Activated T-cell treated with anti-CD3 and anti-CD28 coated beads, Interleukin-2, amount 50 U/mL, for 48 hours (primary cell): Measurements from ENCODE around the gene SPAG6.
"Not testable (repeated sequence)": the region's sequence is repeated elsewhere in the genome, so short reads cannot be mapped to it uniquely, and the experiment has no call there.

ENCODE experiments used
- DNase-seq, 2 experiments: peaks; one replicate each; pipeline ENCODE4 v3.0.0-alpha.2; 2020

The SPAG6 gene

DNA sequence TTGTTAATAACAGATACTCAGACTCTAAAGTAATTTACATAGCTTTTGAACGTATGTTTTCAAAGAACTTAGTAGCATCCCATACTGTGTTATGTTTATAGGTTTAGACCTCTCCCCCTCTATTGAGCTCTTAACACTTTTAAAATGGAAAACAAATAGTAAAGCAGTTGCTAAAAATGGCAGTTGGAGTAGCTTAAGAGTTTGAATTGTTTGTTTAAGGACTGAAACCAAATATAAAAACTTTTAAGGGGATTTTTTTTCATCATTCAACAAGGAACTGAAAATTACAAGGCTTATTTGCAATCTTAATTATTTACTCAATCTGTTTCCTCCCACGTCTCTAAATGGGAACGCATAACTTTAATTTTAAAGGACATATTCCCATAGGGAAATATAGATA, 1.6 kb upstream of the SPAG6 start:
- no peak for DNase-seq

DNA sequence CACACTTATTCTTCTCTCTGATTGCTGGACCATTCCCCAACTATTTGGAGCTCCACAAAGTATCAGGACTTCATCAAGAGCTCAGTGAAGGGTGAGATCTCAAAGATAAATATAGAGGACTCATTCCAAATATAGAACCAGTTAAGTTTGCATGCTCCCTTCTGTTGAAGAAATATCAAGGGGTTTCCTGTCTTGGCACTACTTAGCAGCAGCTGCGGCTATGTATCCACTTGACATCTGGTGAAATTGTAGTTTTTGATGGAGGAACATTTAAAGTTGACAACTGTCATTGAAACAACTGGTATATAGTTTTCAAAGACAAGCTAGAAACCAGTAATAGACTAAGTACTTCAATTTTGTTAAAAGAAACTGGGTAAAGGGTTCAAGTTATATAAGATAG, 1.0 kb upstream of the SPAG6 start:
- no peak for DNase-seq

DNA sequence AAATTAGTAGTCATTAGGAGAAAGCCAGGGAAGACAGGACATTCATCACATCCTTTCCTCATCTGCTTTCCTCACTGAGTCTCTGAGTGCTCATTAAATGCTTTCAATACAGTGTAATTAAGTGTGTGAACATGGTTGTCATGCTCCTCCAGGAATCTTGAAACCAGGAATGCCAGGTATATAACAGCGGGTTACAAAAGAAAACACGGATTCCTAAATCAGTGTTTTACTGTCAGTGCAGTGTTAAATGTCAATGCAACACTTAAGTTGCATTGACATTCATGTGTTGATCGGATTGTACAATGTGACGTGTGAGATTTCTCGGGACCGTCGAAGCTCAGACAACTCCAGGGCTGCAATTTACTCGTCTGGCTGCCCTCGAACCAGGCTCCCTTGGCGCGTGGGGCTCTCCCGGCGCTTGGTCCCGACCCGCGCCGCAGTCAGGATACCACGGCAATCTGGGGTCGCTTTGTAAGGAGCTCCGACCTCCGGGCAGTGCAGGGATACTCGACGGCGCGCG, 455 bp upstream of the SPAG6 start:
- no peak for DNase-seq

DNA sequence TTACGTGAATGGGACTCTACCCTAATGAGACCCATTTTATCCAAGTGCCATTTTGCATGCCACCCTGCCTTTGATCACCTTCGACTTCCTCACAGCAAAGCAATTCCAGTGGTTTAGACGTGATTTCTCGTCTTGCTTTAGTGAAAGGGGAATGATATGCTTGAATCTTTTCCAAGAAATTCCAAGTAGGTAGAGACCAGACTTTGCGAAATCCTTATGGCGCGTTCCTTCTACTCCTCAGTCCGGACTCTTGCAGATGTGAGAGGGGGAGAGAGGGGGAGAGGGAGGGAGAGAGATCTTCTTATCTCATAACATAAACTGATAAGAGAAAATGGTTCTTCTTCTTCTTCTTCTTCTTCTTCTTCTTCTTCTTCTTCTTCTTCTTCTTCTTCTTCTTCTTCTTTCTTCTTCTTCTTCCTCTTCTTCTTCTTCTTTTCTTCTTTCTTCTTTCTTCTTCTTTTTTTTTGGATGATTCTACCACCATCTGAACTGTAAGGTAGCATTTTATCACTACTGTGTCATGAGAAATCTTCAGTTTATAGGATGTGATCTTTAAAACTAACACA, 883 bp downstream of the SPAG6 start:
- no peak for DNase-seq

DNA sequence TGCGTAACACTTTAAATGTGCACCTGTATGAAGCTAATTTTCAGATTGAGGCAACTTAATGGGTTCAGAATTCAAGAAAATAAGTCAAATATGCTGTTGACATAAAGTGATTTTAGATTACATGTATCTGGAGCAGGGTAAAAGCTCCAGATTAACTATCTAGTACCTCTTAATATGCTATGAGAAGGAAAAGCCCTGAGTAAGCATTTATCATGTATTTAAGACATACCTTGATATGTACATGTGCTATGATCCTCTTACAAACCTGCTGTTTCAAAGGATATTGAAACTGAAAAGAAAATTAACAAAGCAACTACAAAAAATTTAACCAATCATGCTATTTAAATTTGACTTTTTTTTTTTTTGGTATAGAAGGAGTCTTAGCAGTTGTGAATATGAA, 4.5 kb downstream of the SPAG6 start:
- no peak for DNase-seq

DNA sequence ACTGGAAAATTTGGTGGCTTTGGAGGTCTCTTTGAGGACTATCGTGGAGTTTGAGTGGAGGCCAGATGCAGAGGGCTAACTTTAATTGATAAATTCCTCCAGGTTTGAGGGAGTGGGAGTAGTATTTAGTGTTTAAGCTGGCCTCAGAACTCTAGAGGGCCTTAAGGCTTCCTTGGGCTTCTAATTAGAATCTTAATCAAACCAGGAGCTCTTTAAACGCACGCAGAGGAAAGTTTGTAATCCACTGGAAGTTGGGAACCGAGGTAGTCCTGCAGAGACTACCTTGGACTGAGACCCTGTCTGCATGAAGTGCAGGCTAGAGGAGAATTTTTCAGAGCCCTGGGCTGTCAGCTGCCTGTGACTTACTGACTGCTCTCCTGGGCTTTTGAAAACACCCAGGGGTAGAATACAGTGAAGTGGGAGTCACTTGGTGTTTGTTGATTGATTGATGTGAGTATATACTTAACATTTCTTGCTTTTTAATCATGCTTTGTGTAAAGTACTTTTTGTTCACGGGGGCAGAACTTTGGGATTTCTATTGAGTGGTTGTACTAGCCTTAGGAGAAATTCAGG, 5.9 kb downstream of the SPAG6 start:
- DNase-seq = no peak

DNA sequence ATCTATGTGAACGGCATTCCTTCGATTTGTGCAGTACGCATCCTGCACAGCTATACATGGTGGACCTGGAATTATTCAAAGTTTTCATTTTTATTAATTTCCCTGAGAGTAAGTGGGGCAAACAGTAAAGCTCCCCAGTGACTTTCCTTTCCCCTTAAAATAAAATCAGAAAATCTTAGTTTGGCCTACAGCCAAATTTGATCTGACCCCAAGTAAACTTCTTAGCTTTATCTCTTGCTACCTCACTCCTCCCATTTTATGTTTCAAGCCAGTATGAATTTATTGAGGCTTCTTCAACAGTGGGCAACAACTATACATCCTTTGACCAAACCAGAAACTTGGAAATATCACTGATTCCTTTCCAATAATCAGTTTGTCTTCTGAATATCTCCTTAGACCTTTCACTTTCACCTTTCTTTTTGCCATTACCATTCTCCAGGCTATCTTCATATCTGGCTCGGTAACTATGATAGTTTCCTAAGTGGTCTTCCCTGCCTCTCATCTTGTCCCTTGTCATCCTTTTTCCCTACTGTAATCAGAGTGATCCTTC, 11.1 kb downstream of the SPAG6 start:
- DNase-seq = no peak

DNA sequence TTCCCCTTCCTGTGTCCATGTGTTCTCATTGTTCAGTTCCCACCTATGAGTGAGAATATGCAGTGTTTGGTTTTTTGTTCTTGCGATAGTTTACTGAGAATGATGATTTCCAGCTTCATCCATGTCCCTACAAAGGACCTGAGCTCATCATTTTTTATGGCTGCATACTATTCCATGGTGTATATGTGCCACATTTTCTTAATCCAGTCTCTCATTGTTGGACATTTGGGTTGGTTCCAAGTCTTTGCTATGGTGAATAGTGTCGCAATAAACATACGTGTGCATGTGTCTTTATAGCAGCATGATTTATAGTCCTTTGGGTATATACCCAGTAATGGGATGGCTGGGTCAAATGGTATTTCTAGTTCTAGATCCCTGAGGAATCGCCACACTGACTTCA, 12.5 kb downstream of the SPAG6 start:
- not testable (repeated sequence) for DNase-seq

DNA sequence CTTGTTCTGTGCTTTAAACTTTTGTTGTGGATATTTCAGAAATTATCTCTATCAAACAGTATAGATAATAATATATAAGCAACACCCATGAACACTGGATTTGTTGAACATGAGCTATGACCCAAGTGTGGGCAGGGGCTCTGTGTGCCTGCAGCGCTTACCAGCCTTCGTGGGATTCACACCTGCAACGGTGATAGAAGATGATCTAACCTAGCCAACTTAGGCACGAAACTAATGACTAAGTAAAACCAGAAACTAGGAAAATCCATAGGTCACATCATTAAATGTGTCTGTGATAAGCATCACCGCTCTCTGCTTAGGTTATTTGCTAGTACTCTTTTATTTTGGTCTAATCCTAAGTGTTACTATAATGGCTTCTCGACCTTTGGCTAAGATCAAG, 18.0 kb downstream of the SPAG6 start:
- peak in 1 of 2 experiments; percentile 36 for DNase-seq

DNA sequence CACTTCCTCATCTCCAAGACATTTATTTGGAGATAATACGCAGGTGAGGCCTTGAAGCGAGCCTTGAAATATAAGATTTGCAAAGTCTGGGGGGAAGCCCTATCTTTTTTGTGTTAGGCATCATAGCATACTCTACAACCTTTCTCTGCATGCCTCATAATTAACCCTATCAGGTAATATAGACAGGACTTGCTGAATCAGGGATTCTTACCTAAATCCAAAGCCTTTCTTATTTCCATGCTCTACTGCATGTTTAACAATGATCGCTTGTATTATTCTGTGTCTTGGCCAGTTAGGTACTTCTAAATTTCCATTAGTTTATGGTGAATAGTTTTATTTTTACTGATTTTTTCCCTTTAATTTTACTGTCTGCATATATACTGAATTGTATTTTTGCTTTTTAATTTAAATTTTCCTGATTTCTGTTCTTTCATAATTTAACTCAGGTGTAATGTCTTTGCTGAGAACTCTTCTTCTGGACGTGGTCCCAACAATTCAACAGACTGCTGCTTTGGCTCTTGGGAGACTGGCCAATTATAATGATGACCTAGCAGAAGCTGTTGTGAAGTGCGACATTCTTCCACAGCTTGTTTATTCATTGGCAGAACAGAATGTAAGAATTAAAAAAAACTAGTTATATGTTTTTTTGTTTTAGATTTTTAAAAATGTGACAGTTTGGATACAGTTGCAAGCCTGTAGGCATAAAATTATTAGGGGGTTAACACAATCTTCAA, 19.3 kb downstream of the SPAG6 start:
- no peak for DNase-seq

DNA sequence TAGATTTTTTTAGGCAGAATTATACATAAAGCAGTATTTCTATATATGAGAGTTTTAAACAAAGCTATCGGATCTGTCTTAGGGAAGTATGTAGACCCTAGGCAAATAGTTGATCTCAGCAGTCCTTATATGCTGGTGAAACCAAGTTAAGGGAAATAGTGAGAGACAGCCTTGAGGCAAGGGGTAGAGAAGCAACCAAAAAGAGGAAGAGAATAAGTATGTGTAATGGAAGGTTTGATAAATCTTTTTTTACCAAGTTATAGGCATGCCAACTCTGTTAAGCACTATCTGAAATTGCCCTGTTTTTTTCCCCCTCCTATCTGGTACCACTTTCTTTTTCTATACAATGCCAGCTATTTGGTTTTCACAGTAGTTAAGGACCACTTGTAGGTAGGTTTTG, 19.9 kb downstream of the SPAG6 start:
- DNase-seq = no peak

DNA sequence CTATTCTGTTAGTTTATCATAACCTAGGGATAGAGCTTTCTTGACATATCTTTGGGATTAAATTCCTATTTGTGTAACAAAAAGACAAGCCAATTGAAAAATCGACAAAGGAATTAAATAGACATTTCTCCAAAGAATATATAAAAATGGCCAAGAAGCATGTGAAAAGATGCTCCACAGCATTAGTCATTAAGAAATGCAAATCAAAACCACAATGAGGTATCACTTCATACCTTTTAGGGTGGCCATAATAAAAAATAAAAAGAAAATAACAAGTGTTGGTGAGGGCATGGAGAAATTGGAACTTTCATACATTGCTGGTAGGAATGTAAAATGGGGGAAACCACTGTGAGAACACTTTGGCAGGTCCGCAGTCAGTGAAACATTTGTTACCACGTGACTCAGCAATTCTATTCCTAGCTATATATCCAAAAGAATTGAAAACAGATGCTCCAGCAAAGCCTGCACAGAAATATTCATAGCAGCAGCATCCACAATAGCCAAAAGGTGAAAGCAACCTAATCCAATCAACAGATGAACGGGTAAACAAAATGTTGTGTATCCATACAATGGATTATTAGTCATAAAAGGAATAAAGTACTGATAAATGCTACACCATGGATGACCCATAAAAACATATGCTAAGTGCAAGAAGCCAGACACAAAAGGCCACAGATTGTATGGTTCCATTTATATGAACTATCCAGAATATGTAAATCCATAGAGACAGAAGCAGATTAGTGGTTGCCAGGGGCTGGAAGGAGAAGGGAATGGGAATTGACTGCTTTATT, 20.5 kb downstream of the SPAG6 start:
- DNase-seq = no peak

DNA sequence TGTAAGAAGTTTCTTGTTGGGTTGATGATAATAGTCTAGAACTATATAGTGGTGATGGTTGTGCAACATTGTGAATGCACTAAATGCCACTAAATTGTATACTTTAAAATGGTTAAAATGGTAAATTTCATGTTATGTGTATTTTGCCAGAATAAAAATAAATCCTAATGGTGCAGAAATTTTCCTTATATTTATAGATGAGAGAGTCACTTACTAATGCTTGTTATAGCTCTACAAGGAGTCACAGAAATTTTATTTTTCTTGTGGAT, 21.1 kb downstream of the SPAG6 start:
- DNase-seq = no peak

DNA sequence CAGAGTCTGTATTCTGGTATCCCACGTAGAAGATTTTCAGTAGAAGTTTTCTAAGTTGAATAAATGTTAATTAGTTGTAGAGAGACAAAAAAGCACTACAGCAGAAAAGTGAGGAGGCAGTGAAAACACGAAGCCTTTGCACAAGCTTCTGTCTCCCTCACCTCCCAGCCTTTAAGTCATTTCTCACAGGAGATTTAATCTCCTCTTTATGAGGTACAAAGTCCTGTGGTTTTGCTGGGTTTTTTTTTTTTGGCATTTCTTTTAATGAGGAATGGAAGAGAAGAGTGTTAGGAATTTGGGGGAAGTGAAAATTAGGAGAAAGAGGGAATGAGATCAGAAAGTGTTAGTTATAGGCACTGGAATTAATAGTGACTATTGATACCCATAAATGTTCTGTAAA, 21.5 kb downstream of the SPAG6 start:
- DNase-seq = no peak

DNA sequence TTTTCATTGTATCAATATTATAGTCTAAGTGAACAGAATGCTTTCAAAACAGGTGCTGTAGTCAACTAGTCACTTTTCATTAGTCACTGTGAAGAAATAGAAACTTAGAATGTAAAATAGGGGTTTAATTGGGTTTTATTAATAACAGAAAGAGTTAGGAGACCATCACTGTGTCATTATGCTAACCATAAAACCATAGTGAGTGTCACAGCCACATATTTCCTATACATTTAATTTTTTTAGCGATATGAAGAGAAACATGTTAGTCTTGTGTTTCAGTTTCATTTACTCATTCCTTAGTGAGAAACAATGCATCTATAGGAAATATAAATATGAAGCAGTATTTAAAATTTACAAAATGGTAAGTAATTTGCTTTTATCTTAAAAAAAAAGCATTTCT, 22.2 kb downstream of the SPAG6 start:
- no peak for DNase-seq

DNA sequence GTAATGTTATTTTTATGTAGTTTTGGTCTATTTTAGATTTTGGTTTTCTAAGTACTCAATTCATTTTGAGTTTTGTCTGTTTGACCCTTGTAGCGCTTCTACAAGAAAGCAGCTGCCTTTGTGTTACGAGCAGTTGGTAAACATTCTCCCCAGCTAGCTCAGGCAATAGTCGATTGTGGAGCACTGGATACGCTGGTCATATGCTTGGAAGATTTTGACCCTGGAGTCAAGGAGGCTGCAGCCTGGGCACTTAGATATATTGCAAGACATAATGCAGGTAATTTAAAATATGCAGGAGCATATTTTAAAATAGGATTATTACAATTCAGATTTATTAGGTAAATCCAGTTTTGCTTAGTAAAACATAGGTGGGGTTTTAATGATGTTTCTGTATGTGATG, 23.1 kb downstream of the SPAG6 start:
- no peak for DNase-seq

DNA sequence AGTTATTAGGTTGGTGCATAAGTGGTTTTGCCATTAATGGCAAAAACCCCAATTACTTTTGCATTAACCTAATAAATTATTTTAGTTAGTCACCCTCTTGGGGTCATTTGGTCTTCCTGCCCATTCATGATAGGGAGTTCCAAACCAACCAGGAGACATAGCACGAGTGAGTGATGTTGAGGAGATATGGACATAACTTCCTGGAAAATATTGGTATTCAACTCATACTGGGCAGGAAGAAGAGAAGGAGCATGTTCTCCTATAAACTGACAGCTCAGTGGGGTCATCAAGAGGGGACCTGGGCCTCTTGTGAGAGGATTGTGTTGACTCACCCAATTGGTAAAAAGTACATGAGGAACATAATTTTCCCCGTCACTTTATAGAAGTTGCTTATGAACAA, 23.7 kb downstream of the SPAG6 start:
- no peak for DNase-seq

DNA sequence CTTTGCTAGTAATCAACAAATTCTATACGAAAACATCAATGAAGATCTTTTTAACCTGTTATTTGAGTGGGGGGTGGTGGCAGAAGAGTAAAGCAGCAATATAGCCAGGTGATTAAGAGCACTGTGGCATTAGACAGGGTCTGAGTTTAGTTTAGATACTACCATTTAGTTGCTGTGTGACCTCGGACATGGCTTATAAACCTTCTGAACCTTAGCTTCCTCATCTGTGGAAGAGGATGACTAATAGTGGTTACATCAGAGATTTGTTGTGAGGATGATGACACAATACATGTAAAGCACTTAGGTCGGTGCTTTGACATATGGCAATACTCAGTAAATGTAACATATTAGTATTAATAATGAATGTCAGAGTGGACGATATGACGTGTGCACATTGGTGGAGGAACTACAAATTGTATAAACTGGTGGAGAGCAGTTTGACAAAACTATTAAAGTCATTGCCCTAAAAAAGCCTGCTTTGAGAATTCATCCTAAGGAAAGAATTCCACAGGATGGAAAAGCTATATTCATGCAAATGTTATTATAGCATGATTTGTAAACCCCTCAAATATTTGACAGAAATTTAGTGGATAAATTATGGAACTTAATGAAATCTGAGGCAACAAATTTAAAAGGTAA, 24.3 kb downstream of the SPAG6 start:
- no peak for DNase-seq

DNA sequence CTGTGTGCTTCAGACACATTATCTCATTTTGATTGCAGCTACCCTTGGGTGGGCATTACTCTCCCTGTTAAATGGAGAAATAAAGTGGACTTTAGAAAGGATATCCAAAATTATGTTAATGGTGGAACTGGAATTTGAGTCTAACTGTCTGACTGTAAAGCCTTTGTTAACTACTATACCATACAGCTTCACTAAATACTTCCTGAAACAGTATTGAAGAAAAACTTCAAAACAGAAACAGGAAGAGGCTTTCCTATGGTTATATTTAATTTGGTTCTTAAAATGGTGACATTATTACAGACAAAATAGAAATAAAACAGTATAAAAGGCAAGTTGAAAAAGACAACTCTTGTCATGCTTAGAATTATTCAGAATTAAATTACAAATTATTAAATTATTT, 25.0 kb downstream of the SPAG6 start:
- no peak for DNase-seq

DNA sequence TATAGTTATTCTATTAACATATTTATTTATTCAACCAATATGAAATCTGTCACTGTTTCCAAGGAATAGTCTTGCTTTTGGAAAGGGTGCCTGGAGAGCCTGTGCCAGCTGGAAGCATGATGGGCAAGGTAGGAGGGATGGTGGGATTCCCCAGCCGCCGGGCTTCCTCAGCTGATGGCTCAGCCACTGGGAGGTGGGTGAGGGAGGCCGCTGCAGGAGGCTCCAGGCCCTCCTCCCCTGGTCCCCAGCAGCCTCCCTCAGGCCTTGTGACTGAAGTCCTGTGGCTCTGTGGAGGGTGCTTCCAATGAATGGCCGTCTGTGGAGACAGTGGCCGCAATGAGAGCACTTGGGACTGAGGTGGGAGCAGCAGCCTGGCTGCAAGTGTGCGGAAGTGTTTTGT, 27.0 kb downstream of the SPAG6 start:
- no peak for DNase-seq

DNA sequence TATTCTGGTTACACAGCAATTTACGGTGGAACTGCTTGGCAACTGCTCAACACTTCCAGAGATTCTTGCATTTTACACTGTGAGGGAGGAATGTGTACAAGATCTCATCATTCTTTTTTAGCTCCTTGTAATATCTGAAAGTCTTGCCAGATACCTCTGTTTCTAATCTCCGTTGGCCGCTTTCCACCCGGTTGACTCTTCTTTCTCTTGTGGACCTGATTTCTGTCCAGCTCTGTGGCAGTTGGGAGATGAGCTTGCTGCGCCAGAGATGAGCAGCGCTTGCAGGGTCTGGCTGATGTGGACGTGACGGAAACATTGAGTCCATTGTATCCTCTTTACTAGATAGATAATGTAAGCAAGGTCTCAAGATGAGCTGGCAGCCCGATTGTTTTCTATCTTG, 27.6 kb downstream of the SPAG6 start:
- DNase-seq = no peak

DNA sequence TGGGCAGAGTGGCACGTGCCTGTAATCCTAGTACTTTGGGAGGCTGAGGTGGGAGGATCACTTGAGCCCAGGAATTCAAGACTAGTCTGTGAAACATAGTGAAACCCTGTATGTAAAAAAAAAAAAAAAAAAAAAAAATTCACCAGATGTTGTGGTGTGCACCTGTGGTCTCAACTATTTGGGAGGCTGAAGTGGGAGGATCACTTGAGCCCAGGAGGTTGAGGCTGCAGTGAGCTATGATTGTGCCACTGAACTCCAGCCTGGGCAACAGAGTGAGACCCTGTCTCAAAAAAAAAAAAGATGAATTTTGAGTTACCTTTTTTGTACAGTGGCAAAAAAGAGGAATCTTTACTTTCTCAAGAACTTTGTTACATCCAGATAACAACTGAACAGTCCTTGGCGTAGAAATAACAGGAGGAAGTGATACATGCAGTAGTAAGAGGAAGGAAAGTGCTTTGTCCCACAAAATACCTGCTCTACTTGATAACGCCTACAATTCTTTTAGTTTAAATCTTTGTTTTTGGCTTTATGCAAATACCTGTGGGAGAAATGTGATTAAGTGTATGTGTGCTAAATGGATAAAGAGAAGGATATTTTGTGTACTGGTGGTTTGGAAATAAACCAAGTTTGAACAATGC, 29.3 kb downstream of the SPAG6 start:
- no peak for DNase-seq

DNA sequence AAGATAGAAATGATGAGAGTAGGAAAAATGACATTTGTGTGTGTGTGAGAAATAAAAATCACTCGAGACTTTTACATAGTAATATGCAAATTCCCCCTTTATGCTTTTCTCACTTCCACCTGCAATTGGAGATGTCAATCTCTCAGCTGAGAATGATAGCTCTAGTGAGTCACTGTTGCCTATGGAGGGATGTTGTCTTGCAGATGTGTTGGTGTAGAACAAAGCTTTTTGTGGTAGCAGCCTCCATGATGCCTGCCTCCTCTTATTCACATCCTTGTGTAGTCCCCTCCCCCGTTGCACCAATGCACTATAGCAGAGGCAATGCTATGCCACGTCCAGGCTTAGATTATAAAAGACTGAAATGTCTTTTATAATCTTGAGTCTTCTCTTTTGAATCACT, 33.8 kb downstream of the SPAG6 start:
- peak; percentile 50 to 54 for DNase-seq
